Fibroblast of lung (primary cell): Measurements from ENCODE around the gene ASCC3.

Experiments
- CTCF ChIP-seq, 2 donors: IDR thresholded peaks in 1 of 2; conservative IDR thresholded peaks in 1 of 2; 1 replicate in 1 of 2; 2 replicates in 1 of 2; pipeline ENCODE4 v1.5.1; 2011 to 2012; ENCODE audit warnings: low read length in 2 of 2, control low read depth in 1 of 2, inconsistent platforms in 1 of 2, low read depth in 1 of 2, mild to moderate bottlenecking in 1 of 2
- EZH2 ChIP-seq: IDR thresholded peaks from 2 replicates; pipeline ENCODE4 v1.5.1; 2012; ENCODE audit warnings: low read length, control low read depth, mild to moderate bottlenecking; ENCODE audit errors: missing control alignments

GRCh38 chr6:100599088-100599770 lies 281.9 kb downstream of the ASCC3 start:
- no peak for TF ChIP-seq CTCF (conservative IDR thresholded peaks at IDR 0.05 in 1 of 2, IDR thresholded peaks at IDR 0.05 in 1 of 2; ENCODE audit: low read depth in 1 of 2, low read length in 2 of 2)
- no peak for TF ChIP-seq EZH2
